GM19239 (cell line): Measurements from ENCODE around the gene BCL7C.
"Not testable (repeated sequence)": the region's sequence is repeated elsewhere in the genome, so short reads cannot be mapped to it uniquely, and the experiment has no call there.

Experiments used
- DNase-seq: peaks from one replicate; pipeline ENCODE4 v3.0.0; 2011; ENCODE audit warnings: low spot score; ENCODE audit not compliant: insufficient read length
- FAIRE-seq: peaks from 2 replicates; lab custom pipeline; 2011; peaks lifted over from hg19 to GRCh38; lab: Jason Lieb, UNC

Gene BCL7C

GRCh38 chr16:30874821-30875717, 18.8 kb downstream of the BCL7C start:
- FAIRE-seq (peak; percentile 92), DNase-seq (peak; percentile 75)

- FAIRE-seq (no peak), DNase-seq (no peak)
These were observed 19.5 kb downstream of the BCL7C start for GRCh38 chr16:30874244-30874820.

- FAIRE-seq (no peak), DNase-seq (no peak)
These were observed 23.0 kb downstream of the BCL7C start for GRCh38 chr16:30870904-30871303.

GRCh38 chr16:30867747-30868146, 26.1 kb downstream of the BCL7C start:
- no peak for DNase-seq
- no peak for FAIRE-seq

- no peak for FAIRE-seq
These were observed 27.8 kb downstream of the BCL7C start for GRCh38 chr16:30866031-30866430.

GRCh38 chr16:30863178-30863577, 30.7 kb downstream of the BCL7C start:
- FAIRE-seq, DNase-seq: not testable (repeated sequence)

More at GRCh38 chr16:30866031-30866430, 27.8 kb downstream of the BCL7C start:
- no peak for DNase-seq

GRCh38 chr16:30860729-30861128, 33.1 kb downstream of the BCL7C start:
- not testable (repeated sequence) for DNase-seq, FAIRE-seq

GRCh38 chr16:30858829-30859423, 35.0 kb downstream of the BCL7C start:
- FAIRE-seq (no peak), DNase-seq (no peak)

- FAIRE-seq (no peak), DNase-seq (no peak)
These were observed 35.8 kb downstream of the BCL7C start for GRCh38 chr16:30858111-30858495.

GRCh38 chr16:30853758-30854157, 40.1 kb downstream of the BCL7C start:
- DNase-seq (no peak), FAIRE-seq (no peak)

- FAIRE-seq (no peak), DNase-seq (no peak)
These were observed 43.6 kb downstream of the BCL7C start for GRCh38 chr16:30850246-30850645.

- DNase-seq (no peak), FAIRE-seq (no peak)
These were observed 47.1 kb downstream of the BCL7C start for GRCh38 chr16:30846649-30847402.

- DNase-seq: peak; percentile 86
- peak; percentile 97 for FAIRE-seq
These were observed 49.0 kb downstream of the BCL7C start for GRCh38 chr16:30844671-30845449.

- DNase-seq (no peak), FAIRE-seq (no peak)
These were observed 49.6 kb downstream of the BCL7C start for GRCh38 chr16:30844346-30844670.

- DNase-seq: no peak
- FAIRE-seq: no peak
These were observed 50.4 kb downstream of the BCL7C start for GRCh38 chr16:30843501-30843900.

- FAIRE-seq (no peak), DNase-seq (no peak)
These were observed 50.9 kb downstream of the BCL7C start for GRCh38 chr16:30842971-30843370.

GRCh38 chr16:30841332-30841731, 52.5 kb downstream of the BCL7C start:
- DNase-seq (no peak), FAIRE-seq (no peak)

GRCh38 chr16:30840611-30841010, 53.3 kb downstream of the BCL7C start:
- FAIRE-seq: no peak
- no peak for DNase-seq

GRCh38 chr16:30839523-30840227, 54.2 kb downstream of the BCL7C start:
- FAIRE-seq (no peak), DNase-seq (no peak)
